Ovary (tissue), 9 donors: ENCODE data around the gene HECTD4. TPM values are rescaled to one million over a fixed set of nuclear protein-coding genes. Genes with fewer than 3 reads are reported as not detected.

Source experiments
- DNase-seq, 5 donors: peaks; one replicate each; pipeline ENCODE4 v3.0.0-alpha.2; 2019 to 2020
- H3K27ac ChIP-seq, 2 donors: fragments of 200-600 bp; one replicate each; pipeline versions ENCODE4 v1.5.1 to v1.8.0; 2019 to 2022
- H3K27me3 ChIP-seq: fragments of 200-600 bp; one replicate; pipeline ENCODE4 v1.8.0; 2022
- H3K36me3 ChIP-seq: fragments of 200-600 bp; sonication (generic); one replicate; pipeline ENCODE4 v1.5.1; 2019
- H3K4me1 ChIP-seq: one replicate; pipeline ENCODE4 v1.8.1; 2013; ENCODE audit warnings: mild to moderate bottlenecking, moderate library complexity; ENCODE audit not compliant: insufficient read depth
- H3K4me3 ChIP-seq: fragments of 200-600 bp; sonication (generic); one replicate; pipeline ENCODE4 v1.5.1; 2017
- H3K9me3 ChIP-seq, 2 donors: fragments of 200-600 bp in 1 of 2; sonication (generic) in 1 of 2; one replicate each; pipeline versions ENCODE4 v1.5.1 to v1.8.1; 2013 to 2019; ENCODE audit warnings: mild to moderate bottlenecking in 1 of 2, moderate library complexity in 1 of 2
- EP300 ChIP-seq: sonication (generic); formaldehyde crosslinking; IDR thresholded peaks from one replicate; pipeline ENCODE4 v1.6.1; 2017; ENCODE audit warnings: antibody characterized with exemption
- POLR2A ChIP-seq: fragments of 450-650 bp; IDR thresholded peaks from one replicate; pipeline ENCODE4 v1.6.1; 2017; ENCODE audit warnings: antibody characterized with exemption, mild to moderate bottlenecking, moderate library complexity
- WGBS, 3 donors: extraction: QIAGEN DNeasy Blood & Tissue Kit in 1 of 3; methylation state at CpG; one replicate each; pipeline versions ENCODE4 v1.1.5 to v1.1.7; 2013 to 2017; 5-methylcytosine and 5-hydroxymethylcytosine counted together
- intact Hi-C, 4 donors: fragments of 100-400 bp; cut with DNase I; formaldehyde crosslinking; loops; one replicate each; pipeline versions ENCODE4 v1.11.0 to v1.15.1; 2022 to 2023
- polyA plus RNA-seq, 2 donors: library from polyadenylated mRNA; stranded (reverse); fragments of 200-250 nt in 1 of 2; fragments of 350-450 nt in 1 of 2; fragmentation: Illumina TruSeq in 1 of 2; extraction: RNeasy Lipid Tissue Mini Kit (QIAGEN cat#74804) in 1 of 2; gene quantifications; one replicate each; pipeline ENCODE4 v1.2.3, GENCODE V29; 2013 to 2014
- total RNA-seq, 7 donors: library from RNA; depleted of rRNA in 2 of 7; stranded (reverse); fragments of >200 nt in 2 of 7; fragmentation: NEBNext Ultra II Directional in 3 of 7; extraction: Animal tissue kit (Norgen Biotek cat#: 25700) in 3 of 7; gene quantifications; one replicate each; pipeline versions ENCODE4 v1.1.0 to v1.2.4, GENCODE V29; 2016 to 2023
- TF ChIP-seq, protein P1 (sequence below), 3 donors: fragments of 450-650 bp in 2 of 3; fragments of 200-600 bp in 1 of 3; IDR thresholded peaks; one replicate each; pipeline versions ENCODE4 v1.5.1 to v1.8.0; 2016 to 2022; ENCODE audit warnings: antibody characterized with exemption in 3 of 3, mild to moderate bottlenecking in 1 of 3
- donor health status: DM: no; HTN: no; CAD: no; lungs with moderate emphysema.
- donor health status: DM: no; HTN: no; CAD: no.
- donor health status: Bipolar disorder and iron deficiency.
- donor health status: DM: yes; HTN: yes; CAD: no.
- donor health status: DM: no; HTN: no; CAD: no.
- donor health status: DM: yes; HTN: yes; CAD: no.

The HECTD4 gene
- total and polyA plus RNA-seq, 9 donors, result 12.3 to 47.3 (median 34.9) TPM

DNA sequence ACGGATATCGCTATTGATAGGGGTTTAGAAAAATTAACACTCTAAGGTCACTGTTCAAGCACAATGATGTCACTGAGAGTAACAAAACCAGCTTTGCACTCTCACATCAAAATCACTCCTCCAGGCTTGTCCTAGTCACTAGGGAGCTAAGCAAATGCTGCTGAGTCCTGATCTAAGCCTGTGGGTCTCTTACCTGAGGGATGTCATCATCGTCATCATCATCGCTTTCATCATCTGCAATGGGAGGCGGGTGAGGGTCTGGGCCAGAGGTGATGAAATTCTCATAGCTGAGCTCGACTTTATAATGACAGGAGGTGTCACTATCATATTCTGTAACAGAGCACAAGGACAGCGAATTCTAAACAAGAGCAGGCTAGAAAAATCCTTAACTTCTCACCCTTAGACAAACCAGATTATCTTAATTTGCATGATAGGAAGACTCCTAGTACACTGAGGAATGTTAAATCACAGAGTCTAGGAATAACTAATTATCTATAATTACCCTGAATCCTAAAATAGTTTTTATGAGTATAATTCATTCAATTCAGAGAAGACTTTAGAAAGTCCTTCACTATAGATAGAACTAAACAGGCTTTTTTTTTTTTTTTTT, 173.8 kb downstream of the HECTD4 start:
- Histone ChIP-seq H3K36me3 (no peaks in the 10 kb centered on the region), H3K27ac (no peak overlapping the region), H3K4me3 (no peak overlapping the region), H3K27me3 (no peaks in the 10 kb centered on the region), H3K4me1 (no peaks in the 10 kb centered on the region), H3K9me3 (no peaks in the 10 kb centered on the region)
- TF ChIP-seq, protein P1, sequence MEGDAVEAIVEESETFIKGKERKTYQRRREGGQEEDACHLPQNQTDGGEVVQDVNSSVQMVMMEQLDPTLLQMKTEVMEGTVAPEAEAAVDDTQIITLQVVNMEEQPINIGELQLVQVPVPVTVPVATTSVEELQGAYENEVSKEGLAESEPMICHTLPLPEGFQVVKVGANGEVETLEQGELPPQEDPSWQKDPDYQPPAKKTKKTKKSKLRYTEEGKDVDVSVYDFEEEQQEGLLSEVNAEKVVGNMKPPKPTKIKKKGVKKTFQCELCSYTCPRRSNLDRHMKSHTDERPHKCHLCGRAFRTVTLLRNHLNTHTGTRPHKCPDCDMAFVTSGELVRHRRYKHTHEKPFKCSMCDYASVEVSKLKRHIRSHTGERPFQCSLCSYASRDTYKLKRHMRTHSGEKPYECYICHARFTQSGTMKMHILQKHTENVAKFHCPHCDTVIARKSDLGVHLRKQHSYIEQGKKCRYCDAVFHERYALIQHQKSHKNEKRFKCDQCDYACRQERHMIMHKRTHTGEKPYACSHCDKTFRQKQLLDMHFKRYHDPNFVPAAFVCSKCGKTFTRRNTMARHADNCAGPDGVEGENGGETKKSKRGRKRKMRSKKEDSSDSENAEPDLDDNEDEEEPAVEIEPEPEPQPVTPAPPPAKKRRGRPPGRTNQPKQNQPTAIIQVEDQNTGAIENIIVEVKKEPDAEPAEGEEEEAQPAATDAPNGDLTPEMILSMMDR (IDR thresholded peaks at IDR 0.05), result no peak
- TF ChIP-seq POLR2A (no peak), EP300 (no peak)
- no peak for DNase-seq
- WGBS, 3 donors, result 92 to 94% (median 94%) methylated on average over 7 of the region's 7 CpGs
- intact Hi-C loops, result no loop called here

DNA sequence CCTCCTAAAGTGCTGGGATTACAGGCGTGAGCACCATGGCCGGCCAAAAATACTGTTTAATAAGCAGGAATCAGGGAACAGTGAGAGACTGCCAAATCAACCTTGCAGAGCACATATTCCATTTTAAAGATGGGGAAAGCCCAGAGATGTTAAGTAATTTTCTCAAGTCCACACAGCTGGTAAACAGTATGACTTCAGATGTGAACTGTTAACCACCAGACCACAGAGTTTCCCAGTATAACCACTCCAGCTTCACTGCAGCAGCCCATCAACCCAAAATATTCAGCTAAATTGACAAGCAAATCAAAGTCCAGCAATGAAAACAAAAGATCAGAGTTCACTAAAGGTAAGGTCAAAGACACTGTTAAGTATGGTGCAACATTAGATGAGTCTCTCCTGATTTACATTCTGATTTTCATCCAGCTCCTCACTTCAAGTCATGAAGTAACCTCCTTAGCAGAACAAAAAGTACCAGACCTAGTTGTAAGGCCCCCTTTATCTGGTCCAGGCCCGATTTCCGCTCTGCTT, 174.8 kb downstream of the HECTD4 start:
- TF ChIP-seq EP300 (no peak), POLR2A (no peak)
- TF ChIP-seq, protein P1 (IDR thresholded peaks at IDR 0.05), result no peak
- WGBS, 3 donors, result 91 to 93% (median 92%) methylated on average over 4 of the region's 4 CpGs
- Histone ChIP-seq H3K4me3 (no peak overlapping the region), H3K27ac (no peak overlapping the region), H3K9me3 (no peaks in the 10 kb centered on the region), H3K4me1 (no peaks in the 10 kb centered on the region), H3K36me3 (no peaks in the 10 kb centered on the region), H3K27me3 (no peaks in the 10 kb centered on the region)
- intact Hi-C loops, result no loop called here
- no peak for DNase-seq

DNA sequence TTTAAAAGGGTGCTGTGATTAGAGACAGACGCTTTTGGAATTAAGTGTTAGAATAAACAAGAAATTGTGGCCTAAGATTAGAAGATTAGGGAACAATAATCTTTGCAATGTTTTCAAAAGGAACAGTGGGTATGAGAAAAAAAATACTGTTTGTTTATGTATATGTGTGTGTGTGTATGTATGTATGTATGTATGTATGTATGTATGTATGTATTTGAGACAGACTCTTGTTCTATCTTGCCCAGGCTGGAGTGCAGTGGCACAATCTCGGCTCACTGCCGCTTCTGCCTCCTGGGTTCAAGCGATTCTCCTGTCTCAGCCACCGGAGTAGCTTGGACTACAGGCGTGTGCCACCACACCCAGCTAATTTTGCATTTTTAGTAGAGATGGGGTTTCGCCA, 175.3 kb downstream of the HECTD4 start:
- H3K27me3 ChIP-seq, result no peaks in the 10 kb centered on the region
- no peak for TF ChIP-seq POLR2A
- TF ChIP-seq, protein P1 (IDR thresholded peaks at IDR 0.05), result no peak
- TF ChIP-seq EP300, result no peak
- no peaks in the 10 kb centered on the region for H3K9me3 ChIP-seq
- DNase-seq, result no peak
- intact Hi-C loops, result no loop called here
- H3K4me1 ChIP-seq, result no peaks in the 10 kb centered on the region
- H3K36me3 ChIP-seq, result no peaks in the 10 kb centered on the region
- no peak overlapping the region for H3K4me3 ChIP-seq
- 90 to 94% (median 92%) methylated on average over 7 of the region's 7 CpGs for WGBS, 3 donors
- no peak overlapping the region for H3K27ac ChIP-seq

DNA sequence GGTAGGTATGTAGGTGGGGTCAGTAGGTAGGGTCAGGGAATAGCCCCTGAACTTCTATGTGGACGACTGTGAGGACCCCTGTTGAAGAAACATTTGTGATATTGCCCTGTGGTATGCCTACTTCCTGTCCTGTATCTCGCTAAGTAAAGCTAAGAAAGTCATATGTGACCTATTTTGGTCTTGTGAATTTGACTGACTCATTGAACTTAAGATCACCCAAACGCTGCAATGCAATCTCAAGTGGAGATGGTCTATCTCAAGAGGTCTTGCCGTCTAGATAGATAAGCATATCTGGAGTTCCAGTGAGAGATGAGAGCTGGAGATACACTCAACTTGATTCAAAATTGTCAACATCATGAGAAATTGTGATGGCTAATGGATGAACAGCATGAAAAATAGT, 183.1 kb downstream of the HECTD4 start:
- H3K36me3 ChIP-seq, result no peaks in the 10 kb centered on the region
- no peak overlapping the region for H3K4me3 ChIP-seq
- 74 to 76% (median 76%) methylated on average over 4 of the region's 4 CpGs for WGBS, 3 donors
- DNase-seq, result no peak
- TF ChIP-seq POLR2A (no peak), EP300 (no peak)
- TF ChIP-seq, protein P1 (IDR thresholded peaks at IDR 0.05), result no peak
- H3K27ac ChIP-seq, result no peak overlapping the region
- H3K4me1 ChIP-seq, result peaks cover 7% of the 10 kb centered on the region
- intact Hi-C loops, result loop anchor here in 2 of 4 donors (5.0 kb wide), 2 partner anchors 183 to 188 kb away; partner anchors contain the start of gene HECTD4 (in 1 of the 2)
- H3K27me3 ChIP-seq, result no peaks in the 10 kb centered on the region
- H3K9me3 ChIP-seq, result no peaks in the 10 kb centered on the region
